HFF-Myc (cell line): ENCODE data around the gene CDH15.

Source experiments
- DNase-seq: peaks from one replicate; pipeline ENCODE4 v3.0.0-alpha.2; 2011; ENCODE audit warnings: low read depth; ENCODE audit errors: extremely low read depth
- H3K4me3 ChIP-seq: replicated peaks from 2 replicates; pipeline ENCODE4 v1.5.1; 2011; ENCODE audit warnings: low read depth, mild to moderate bottlenecking, control low read depth, low read length
- TF ChIP-seq, protein P1 (sequence below): IDR thresholded peaks from 2 replicates; pipeline ENCODE4 v1.5.1; 2012; ENCODE audit warnings: mild to moderate bottlenecking, low read depth, low read length, control low read depth; ENCODE audit errors: missing control alignments

The CDH15 gene

DNA sequence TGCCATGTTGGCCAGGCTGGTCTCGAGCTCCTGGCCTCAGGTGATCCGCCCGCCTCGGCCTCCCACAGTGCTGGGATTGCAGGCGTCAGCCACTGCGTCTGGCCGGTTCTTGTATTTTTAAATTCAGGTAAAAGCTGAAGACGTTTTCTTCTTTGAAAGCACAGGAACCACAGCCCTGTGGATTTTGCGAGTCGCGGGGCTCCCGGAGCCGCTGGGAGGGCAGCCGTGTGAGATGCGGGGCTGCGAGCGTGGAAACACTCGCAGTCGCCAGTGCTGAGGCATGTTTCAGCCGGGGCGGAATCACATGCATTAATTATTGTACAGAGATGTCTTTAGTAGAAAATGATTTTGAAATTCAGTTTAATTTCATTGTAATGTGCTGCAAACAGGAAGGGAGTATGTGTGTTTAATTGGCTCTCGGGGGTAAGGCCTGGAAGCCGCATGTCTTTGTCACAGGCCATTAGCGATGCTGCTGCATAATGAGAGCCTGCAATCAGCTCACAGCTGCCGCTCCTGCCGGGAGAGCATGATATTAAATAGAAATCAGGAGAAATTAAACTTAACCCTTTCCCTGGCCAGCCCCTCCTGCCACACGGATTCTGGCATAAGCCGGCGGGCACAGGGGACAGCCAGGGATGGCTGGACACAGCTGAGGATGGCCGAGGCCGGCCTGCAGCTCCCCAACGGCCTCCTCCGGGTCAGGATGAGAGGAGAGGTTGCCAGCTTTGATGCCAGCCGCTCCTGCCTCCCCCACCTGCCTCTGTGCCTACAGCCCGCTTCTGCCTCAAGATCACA is 35.4 kb upstream of the CDH15 start:
- H3K4me3 ChIP-seq, result no peak overlapping the region
- TF ChIP-seq, protein P1, sequence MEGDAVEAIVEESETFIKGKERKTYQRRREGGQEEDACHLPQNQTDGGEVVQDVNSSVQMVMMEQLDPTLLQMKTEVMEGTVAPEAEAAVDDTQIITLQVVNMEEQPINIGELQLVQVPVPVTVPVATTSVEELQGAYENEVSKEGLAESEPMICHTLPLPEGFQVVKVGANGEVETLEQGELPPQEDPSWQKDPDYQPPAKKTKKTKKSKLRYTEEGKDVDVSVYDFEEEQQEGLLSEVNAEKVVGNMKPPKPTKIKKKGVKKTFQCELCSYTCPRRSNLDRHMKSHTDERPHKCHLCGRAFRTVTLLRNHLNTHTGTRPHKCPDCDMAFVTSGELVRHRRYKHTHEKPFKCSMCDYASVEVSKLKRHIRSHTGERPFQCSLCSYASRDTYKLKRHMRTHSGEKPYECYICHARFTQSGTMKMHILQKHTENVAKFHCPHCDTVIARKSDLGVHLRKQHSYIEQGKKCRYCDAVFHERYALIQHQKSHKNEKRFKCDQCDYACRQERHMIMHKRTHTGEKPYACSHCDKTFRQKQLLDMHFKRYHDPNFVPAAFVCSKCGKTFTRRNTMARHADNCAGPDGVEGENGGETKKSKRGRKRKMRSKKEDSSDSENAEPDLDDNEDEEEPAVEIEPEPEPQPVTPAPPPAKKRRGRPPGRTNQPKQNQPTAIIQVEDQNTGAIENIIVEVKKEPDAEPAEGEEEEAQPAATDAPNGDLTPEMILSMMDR, result no peak
- no peak for DNase-seq

DNA sequence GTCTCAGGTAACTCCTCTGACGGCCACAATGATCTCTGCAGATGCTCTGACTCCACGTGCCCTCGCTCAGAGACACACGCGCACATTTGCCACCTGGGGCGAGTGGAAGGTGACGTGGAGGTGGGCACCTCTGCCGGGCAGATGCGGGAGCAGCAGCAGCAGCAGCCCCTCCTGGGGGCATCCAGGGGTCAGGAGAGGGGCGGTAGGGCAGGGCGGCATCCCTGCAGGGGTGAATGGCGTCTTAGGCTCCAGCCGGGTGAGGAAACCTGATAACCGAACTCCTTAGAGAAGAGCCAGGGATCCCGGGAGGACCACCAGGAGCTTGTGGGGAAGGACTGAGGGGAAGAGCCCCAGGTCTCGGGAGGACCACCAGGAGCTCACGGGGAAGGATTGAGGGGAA is 34.6 kb upstream of the CDH15 start:
- TF ChIP-seq, protein P1, result no peak

DNA sequence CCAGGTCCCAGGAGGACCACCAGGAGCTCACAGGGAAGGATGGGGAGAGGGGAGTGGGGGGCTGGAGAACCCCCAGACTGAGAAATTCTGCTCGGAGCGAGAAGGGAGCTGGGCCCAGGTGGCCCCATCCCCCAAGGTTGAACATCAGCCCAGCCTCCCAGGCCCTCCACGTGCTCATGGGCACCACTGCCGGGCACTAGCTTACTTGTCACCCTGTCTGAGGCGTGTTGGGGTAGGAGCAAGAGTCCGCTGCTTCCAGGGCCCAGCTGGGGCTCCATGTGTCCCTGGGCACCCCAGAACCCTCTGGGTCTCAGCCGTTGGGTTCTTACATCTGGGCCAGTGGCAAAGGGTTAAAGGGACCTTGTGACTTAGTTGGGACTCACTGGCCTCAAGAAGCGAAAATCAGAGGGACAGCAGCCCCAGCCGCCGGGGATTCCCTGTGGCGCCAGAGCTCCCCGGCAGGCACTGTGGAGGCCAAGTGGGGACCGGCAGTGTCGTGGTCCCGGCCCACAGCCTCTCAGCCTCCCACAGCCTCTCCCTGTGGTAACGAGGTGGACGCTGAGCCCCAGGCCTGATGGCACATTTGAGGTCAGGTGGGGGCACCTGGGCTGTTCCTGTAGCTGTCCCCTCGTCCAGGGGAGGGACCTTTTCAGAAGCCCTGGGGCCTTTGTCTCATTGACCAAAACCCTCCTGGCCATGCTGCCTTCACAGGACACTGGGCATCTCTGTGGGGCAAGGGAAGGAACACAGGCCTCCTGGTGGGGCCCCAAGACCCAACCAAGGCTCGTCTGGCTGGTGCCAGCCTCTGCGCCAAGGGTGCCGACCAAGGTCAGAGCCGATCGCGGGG is 33.7 kb upstream of the CDH15 start:
- H3K4me3 ChIP-seq, result no peak overlapping the region
- DNase-seq, result no peak
- TF ChIP-seq, protein P1, result no peak

More for the DNA sequence above, 34.6 kb upstream of the CDH15 start:
- DNase-seq, result no peak
- no peak overlapping the region for H3K4me3 ChIP-seq

DNA sequence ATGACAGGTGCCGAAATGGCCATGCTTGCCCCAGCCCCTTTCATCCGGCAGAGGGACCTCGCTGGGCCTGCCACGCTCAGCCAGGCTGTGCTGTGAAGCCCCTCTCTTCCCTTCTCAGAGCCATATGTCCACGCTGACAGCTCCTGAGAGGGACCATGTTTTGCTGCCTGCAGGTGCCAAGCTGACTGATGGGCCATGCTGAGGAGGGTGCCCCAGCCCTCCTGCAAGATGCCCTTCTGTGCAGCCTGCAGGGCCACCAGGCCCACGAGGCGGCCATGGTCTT is 33.1 kb upstream of the CDH15 start:
- TF ChIP-seq, protein P1, result no peak
- no peak overlapping the region for H3K4me3 ChIP-seq
- DNase-seq, result no peak

DNA sequence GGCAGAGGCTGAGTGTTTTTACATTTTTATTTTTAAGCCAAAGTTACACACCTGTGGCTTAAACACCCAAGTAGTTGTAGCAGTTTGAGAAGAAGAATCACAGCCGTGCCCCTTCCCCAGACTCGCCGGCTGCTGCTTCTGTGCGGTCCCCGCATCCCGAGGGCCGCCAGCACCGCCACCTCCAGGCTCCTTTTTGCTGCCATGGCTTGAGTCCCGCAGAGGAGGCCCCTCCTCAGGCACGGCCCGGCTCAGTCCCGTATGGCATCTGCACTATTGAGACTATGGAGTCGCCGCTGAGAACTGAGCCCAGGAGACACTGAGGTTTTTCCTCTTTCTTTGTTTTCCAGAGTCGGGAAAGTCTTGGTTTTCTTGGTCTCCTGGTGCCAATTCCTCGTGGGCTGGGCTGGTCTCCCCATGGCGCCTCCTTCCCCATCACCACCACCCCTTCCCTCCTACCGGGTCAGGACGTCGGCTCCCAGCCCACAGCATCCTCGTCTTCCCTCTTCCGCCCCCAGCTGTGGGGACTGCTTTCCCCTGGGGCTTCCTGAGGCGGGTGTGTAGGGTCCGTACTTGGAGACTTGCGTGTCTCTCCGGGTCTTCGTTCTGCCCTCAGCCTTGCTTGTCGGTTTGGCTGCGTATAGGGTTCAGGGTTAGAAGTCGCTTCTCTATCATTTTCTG is 32.6 kb upstream of the CDH15 start:
- H3K4me3 ChIP-seq, result no peak overlapping the region
- TF ChIP-seq, protein P1, result no peak

DNA sequence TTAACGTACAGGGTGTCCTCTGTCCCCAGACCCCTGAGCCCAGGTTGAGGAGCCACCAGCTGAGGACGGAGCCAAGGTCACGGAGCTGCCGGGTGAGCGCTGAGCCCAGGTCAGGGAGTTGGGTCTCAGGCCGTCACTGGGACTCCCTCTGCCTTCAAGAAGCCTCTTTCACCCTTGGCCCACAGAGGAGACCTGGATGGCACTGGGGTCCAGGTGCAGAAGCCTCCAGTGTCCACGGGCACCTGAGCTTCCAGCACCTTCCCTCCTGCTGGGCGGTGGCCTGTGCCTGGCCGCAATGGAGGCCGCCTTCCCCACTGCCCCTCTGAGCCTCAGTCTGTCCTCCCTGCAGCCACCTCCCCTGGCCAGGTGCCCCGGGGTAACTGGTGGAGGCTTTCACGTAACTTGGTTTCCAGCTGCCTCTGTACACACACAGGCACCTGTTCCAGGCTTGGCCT is 31.6 kb upstream of the CDH15 start:
- TF ChIP-seq, protein P1, result no peak
- H3K4me3 ChIP-seq, result no peak overlapping the region
- no peak for DNase-seq

More for the DNA sequence above, 32.6 kb upstream of the CDH15 start:
- no peak for DNase-seq
